Lung (tissue), 12 donors: ENCODE data around the gene LEMD2. TPM values are rescaled to one million over a fixed set of nuclear protein-coding genes. Genes with fewer than 3 reads are reported as not detected.
"Not testable (repeated sequence)": the region's sequence is repeated elsewhere in the genome, so short reads cannot be mapped to it uniquely, and the experiment has no call there.

Experiments
- ATAC-seq: fragments of 200-7000 bp; cut with Tn5 transposase; one replicate; pipeline ENCODE4 v1.9.1; 2020; ENCODE audit warnings: moderate number of reproducible peaks; ENCODE audit not compliant: insufficient read depth, low FRiP score
- DNase-seq, 3 donors: peaks; one replicate each; pipeline ENCODE4 v3.0.0-alpha.2; 2013 to 2017
- H3K27ac ChIP-seq, 2 donors: one replicate each; pipeline ENCODE4 v1.5.1; 2013; ENCODE audit warnings: mild to moderate bottlenecking in 2 of 2, moderate library complexity in 2 of 2, control low read depth in 1 of 2, inconsistent platforms in 1 of 2, low read depth in 1 of 2, low read length in 1 of 2
- H3K27me3 ChIP-seq, 3 donors: one replicate each; pipeline ENCODE4 v1.5.1; 2013; ENCODE audit warnings: low read length in 2 of 3; ENCODE audit not compliant: control insufficient read depth in 3 of 3, insufficient read depth in 3 of 3
- H3K36me3 ChIP-seq, 4 donors: one replicate each; pipeline ENCODE4 v1.5.1; 2013; ENCODE audit warnings: low read length in 4 of 4, mild to moderate bottlenecking in 1 of 4, moderate library complexity in 1 of 4; ENCODE audit not compliant: control insufficient read depth in 4 of 4, insufficient read depth in 4 of 4
- H3K4me1 ChIP-seq, 5 donors: one replicate each; pipeline ENCODE4 v1.5.1; 2013; ENCODE audit warnings: low read length in 5 of 5, mild to moderate bottlenecking in 2 of 5, moderate library complexity in 1 of 5; ENCODE audit not compliant: control insufficient read depth in 5 of 5, insufficient read depth in 5 of 5
- H3K4me3 ChIP-seq: one replicate; pipeline ENCODE4 v1.5.1; 2013; ENCODE audit warnings: mild to moderate bottlenecking, control low read depth, moderate library complexity
- H3K9ac ChIP-seq, 2 donors: one replicate each; pipeline ENCODE4 v1.5.1; 2013; ENCODE audit warnings: low read length in 2 of 2, control low read depth in 1 of 2; ENCODE audit not compliant: insufficient read depth in 1 of 2
- H3K9me3 ChIP-seq, 4 donors: one replicate each; pipeline ENCODE4 v1.5.1; 2013; ENCODE audit warnings: low read length in 3 of 4, mild to moderate bottlenecking in 1 of 4, moderate library complexity in 1 of 4; ENCODE audit not compliant: control insufficient read depth in 4 of 4, insufficient read depth in 3 of 4
- CTCF ChIP-seq: IDR thresholded peaks from 2 replicates; pipeline ENCODE4 v1.5.1; 2012; ENCODE audit warnings: mild to moderate bottlenecking; ENCODE audit errors: control extremely low read depth, extremely low read depth
- WGBS, 2 donors: extraction: QIAGEN DNeasy Blood & Tissue Kit; methylation state at CpG; one replicate each; pipeline ENCODE4 v1.1.7; 2013; 5-methylcytosine and 5-hydroxymethylcytosine counted together
- polyA plus RNA-seq, 2 donors: library from polyadenylated mRNA; stranded (reverse); fragments of 200-250 nt; gene quantifications; one replicate each; pipeline ENCODE4 v1.2.1, GENCODE V29; 2013
- total RNA-seq, 2 donors: library from RNA; depleted of rRNA in 1 of 2; stranded (reverse); fragments of >200 nt in 1 of 2; gene quantifications; one replicate each; pipeline ENCODE4 v1.2.1, GENCODE V29; 2014 to 2021
- donor health status: control.
- donor health status: control.
- donor health status: Bipolar disorder and iron deficiency.
- donor health status: healthy.
- donor health status: DM: yes; HTN: yes; CAD: no.

The LEMD2 gene
- total and polyA plus RNA-seq, 4 donors, result 52.1 to 63.6 (median 54.5) TPM

GRCh38 chr6:33834401-33835392 is 45.8 kb upstream of the LEMD2 start:
- Histone ChIP-seq H3K36me3 (no peaks in the 10 kb centered on the region), H3K27ac (no peak overlapping the region), H3K9me3 (peaks cover 0 to 5% (median 2%) of the 10 kb centered on the region in 4 donors), H3K9ac (no peak overlapping the region), H3K27me3 (no peaks in the 10 kb centered on the region), H3K4me3 (no peak overlapping the region), H3K4me1 (peaks cover 0 to 20% (median 5%) of the 10 kb centered on the region in 5 donors)
- DNase-seq (no peak), ATAC-seq (no peak)
- WGBS, 2 donors, result 91 to 96% methylated on average over 22 of the region's 22 CpGs
- TF ChIP-seq CTCF, result no peak

- Histone ChIP-seq H3K9ac (no peak overlapping the region), H3K9me3 (peaks cover 0 to 5% (median 2%) of the 10 kb centered on the region in 4 donors), H3K36me3 (no peaks in the 10 kb centered on the region), H3K4me1 (peaks cover 0 to 11% (median 5%) of the 10 kb centered on the region in 5 donors), H3K4me3 (no peak overlapping the region), H3K27ac (no peak overlapping the region), H3K27me3 (no peaks in the 10 kb centered on the region)
- ATAC-seq (no peak), DNase-seq (no peak)
- WGBS, 2 donors, result 91 to 94% methylated on average over 6 of the region's 6 CpGs
- no peak for TF ChIP-seq CTCF
Observed at GRCh38 chr6:33833599-33833998, 44.7 kb upstream of the LEMD2 start.

- ATAC-seq, H3K36me3 ChIP-seq, H3K9ac ChIP-seq, H3K27me3 ChIP-seq, H3K27ac ChIP-seq, DNase-seq, H3K4me3 ChIP-seq, H3K4me1 ChIP-seq, H3K9me3 ChIP-seq: not testable (repeated sequence)
- WGBS, 2 donors, result 96 to 98% methylated on average over 22 to 28 of the region's 32 CpGs
Observed at GRCh38 chr6:33832831-33833230, 43.9 kb upstream of the LEMD2 start.

- H3K27ac ChIP-seq, ATAC-seq, H3K36me3 ChIP-seq, H3K27me3 ChIP-seq, H3K4me3 ChIP-seq, H3K4me1 ChIP-seq, H3K9ac ChIP-seq, H3K9me3 ChIP-seq, DNase-seq: not testable (repeated sequence)
- WGBS, 2 donors, result 80 to 81% methylated on average over 4 of the region's 5 CpGs
Observed at GRCh38 chr6:33831725-33832124, 42.8 kb upstream of the LEMD2 start.
